ENCODE data around the gene CCDC12.

- TF ChIP-seq, protein P1, sequence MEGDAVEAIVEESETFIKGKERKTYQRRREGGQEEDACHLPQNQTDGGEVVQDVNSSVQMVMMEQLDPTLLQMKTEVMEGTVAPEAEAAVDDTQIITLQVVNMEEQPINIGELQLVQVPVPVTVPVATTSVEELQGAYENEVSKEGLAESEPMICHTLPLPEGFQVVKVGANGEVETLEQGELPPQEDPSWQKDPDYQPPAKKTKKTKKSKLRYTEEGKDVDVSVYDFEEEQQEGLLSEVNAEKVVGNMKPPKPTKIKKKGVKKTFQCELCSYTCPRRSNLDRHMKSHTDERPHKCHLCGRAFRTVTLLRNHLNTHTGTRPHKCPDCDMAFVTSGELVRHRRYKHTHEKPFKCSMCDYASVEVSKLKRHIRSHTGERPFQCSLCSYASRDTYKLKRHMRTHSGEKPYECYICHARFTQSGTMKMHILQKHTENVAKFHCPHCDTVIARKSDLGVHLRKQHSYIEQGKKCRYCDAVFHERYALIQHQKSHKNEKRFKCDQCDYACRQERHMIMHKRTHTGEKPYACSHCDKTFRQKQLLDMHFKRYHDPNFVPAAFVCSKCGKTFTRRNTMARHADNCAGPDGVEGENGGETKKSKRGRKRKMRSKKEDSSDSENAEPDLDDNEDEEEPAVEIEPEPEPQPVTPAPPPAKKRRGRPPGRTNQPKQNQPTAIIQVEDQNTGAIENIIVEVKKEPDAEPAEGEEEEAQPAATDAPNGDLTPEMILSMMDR (IDR thresholded peaks at IDR 0.05) = no peak
- TF ChIP-seq POLR2A (IDR thresholded peaks at IDR 0.05) = no peak
Measured at GRCh38 chr3:47003056-47003410, 26.5 kb upstream of the CCDC12 start.
